Esophagus squamous epithelium (tissue), 4 donors: ENCODE data around the gene SNAP29.

Experiments
- CTCF ChIP-seq, 6 experiments: fragments of 450-650 bp in 4 of 6; fragments of 200-600 bp in 2 of 6; sonication (generic) in 2 of 6; IDR thresholded peaks; one replicate each; pipeline ENCODE4 v1.5.1; 2016 to 2019; ENCODE audit warnings: antibody characterized with exemption in 6 of 6, mild to moderate bottlenecking in 4 of 6, moderate library complexity in 4 of 6
- POLR2A ChIP-seq, 4 donors: fragments of 450-650 bp; IDR thresholded peaks; one replicate each; pipeline ENCODE4 v1.6.1; 2017; ENCODE audit warnings: antibody characterized with exemption in 4 of 4, mild to moderate bottlenecking in 4 of 4, moderate library complexity in 3 of 4

GRCh38 chr22:20811971-20812660 is 46.7 kb upstream of the SNAP29 start:
- no peak for TF ChIP-seq CTCF (IDR thresholded peaks at IDR 0.05)
- no peak for TF ChIP-seq POLR2A (IDR thresholded peaks at IDR 0.05)
